D341Med (cell line): ENCODE results near the gene MAPKAPK2.
"Not testable (repeated sequence)": the region's sequence is repeated elsewhere in the genome, so short reads cannot be mapped to it uniquely, and the experiment has no call there.

Experiments
- DNase-seq: peaks from one replicate; pipeline ENCODE4 v3.0.0; 2012; ENCODE audit warnings: low spot score

Gene MAPKAPK2

GRCh38 chr1:206744683-206745082 is 60.0 kb downstream of the MAPKAPK2 start:
- no peak for DNase-seq

DNA sequence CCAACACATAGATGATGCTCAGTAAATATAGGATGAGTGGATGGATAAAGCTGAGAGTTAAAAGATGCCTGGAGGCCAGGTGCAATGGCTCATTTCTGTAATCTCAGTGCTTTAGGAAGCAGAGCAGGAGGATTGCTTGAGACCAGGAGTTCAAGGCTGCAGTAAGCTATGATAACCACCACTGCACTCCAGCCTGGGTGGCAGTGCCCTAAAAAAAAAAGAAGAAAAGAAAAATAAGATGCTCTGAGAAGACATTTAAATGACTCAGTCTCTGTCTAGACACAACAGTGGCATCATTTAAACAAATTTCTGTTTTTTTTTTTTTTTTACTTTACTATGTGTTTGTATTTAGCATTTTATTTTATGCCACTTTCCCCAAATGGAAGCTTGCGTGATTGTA is 60.6 kb downstream of the MAPKAPK2 start:
- no peak for DNase-seq

GRCh38 chr1:206748348-206749030 is 63.8 kb downstream of the MAPKAPK2 start:
- DNase-seq: no peak

- DNase-seq: no peak
These were observed 67.2 kb downstream of the MAPKAPK2 start for GRCh38 chr1:206751891-206752290.

GRCh38 chr1:206752481-206752880 is 67.8 kb downstream of the MAPKAPK2 start:
- DNase-seq: no peak

DNA sequence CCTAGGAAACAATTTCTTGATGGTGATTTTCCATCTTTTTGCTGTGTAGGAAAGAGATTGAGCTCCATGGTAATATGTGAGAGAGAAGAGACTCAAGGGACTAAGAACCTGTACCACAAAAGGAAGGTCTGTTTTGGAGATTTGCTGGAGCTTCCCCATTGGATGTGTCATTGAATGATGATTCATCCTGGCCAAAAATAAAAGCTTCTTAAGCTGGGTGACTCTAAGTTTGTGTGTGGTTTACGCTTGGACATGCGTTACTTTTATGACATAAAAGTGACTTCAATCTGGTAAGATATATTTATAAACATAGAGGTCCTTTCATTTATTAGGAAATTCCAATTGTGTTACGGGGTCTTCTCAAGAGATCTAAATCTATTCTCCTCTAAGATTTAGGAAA is 68.4 kb downstream of the MAPKAPK2 start:
- no peak for DNase-seq

DNA sequence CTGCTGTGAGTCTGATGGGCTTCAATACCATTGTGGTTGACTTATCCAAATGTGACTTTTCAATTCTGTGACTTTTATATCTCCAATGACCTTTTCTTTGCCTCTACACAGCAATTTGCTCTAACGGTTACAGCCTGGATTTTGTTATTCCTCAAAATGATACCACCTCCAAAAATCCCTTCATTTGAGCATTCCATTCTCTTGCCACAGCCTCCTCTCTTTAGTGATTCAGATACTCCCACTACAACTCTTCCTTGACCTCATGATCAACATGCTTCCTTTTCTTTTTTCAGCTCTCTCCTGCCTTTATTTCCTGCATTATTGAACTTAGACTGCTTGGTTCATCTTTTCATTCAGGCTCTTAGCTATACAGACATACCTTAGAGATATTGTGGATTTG is 69.3 kb downstream of the MAPKAPK2 start:
- DNase-seq: no peak

- no peak for DNase-seq
These were observed 73.0 kb downstream of the MAPKAPK2 start for GRCh38 chr1:206757524-206758266.

GRCh38 chr1:206760590-206760989 is 75.9 kb downstream of the MAPKAPK2 start:
- no peak for DNase-seq

DNA sequence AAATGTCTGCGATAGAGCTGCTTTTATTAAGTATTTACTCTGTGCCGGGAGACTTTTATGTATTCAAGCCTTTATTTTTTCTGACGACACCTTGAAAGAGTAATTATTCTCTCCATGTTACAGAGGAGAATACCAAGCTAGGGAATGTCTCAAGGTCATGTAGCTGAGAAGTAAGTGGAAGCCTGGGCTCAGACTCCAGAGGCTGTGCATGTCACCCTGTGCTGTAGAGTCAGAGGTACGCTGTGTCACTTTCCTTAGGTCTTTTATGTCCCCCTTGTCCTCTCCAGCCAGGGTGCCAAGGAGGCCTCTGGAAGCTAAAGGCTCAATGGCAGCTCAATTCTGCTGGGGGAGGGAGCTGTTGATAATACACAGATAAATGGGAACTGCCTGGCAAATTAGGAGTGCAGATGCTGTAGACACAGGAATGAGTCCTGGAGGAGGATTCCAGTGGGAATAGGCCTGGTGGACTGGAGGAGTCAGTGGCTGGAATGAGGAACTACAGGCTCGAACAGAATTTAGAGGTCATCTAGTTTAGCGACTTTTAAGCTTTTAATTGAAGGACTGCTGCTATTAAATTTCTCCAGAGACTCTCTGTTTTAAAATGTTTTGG is 76.6 kb downstream of the MAPKAPK2 start:
- DNase-seq: no peak

- DNase-seq: not testable (repeated sequence)
These were observed 78.1 kb downstream of the MAPKAPK2 start for GRCh38 chr1:206762741-206763364.

- DNase-seq: not testable (repeated sequence)
These were observed 81.1 kb downstream of the MAPKAPK2 start for GRCh38 chr1:206765771-206766170.

GRCh38 chr1:206766251-206766856 is 81.6 kb downstream of the MAPKAPK2 start:
- DNase-seq: no peak

GRCh38 chr1:206768472-206769303 is 84.0 kb downstream of the MAPKAPK2 start:
- DNase-seq: no peak

DNA sequence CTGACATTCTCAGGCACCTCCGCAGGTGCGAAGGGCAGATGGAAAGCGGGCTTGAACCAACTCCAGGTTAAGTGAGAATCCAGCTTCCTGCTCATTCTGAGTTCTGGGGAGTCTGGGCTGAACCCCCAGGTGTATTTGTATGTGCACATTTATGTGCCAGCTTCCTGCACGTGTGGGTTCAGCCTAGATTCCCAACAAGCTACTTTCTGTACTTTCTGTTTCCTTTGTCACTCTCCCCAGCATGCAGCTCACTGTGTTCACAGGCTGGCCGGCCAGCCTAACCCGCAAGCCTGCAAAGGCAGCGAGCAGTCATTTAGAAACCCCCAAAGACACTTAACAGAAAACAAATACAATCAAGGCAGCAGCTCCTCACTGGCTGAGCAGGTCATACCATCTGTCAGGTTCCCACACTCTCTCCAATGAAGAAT is 84.6 kb downstream of the MAPKAPK2 start:
- DNase-seq: no peak

GRCh38 chr1:206770531-206771337 is 86.0 kb downstream of the MAPKAPK2 start, which contains the start of gene IL19:
TSS of gene IL19 (plus strand) at chr1:206770773. CDS start at chr1:206836663, 65,890 bp downstream.
- DNase-seq: no peak

GRCh38 chr1:206771338-206771692 is 86.6 kb downstream of the MAPKAPK2 start:
- no peak for DNase-seq

DNA sequence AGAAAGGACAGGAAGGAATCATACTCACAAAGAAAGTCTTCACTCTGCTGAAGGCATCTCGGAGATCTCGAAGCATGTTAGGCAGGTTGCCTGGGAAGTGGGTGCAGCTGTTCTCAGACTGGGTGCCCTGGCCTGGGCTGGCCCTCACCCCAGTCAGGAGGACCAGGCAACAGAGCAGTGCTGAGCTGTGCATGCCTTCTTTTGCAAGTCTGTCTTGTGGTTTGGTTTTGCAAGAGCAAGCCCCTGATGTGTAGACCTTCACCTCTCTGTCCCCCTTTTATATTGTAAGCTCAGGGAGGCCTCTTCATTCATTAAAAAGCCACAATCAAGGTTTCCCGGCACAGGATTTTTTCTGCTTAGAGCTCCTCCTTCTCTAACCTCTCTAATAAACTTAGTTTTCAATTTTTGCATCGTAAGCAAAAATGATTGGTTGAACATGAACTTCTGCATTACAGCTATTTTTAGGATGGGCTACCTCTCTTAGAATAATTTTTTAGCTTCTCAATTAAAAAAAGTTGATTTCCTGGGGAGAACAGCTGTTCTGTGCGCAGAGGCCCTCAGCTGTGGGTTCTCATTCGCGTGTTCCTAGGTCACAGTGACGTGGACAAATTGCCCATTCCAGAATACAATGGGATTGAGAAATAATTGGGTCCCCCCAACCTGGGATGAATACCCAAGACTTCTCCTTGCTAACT is 87.7 kb downstream of the MAPKAPK2 start, which contains the start of gene IL10:
TSS of gene IL10 (minus strand) at position 252 of the 695 bp plus-strand sequence. CDS start at position 193, 59 bp downstream.
- DNase-seq: no peak

GRCh38 chr1:206774093-206774492 is 89.4 kb downstream of the MAPKAPK2 start:
- DNase-seq: no peak

DNA sequence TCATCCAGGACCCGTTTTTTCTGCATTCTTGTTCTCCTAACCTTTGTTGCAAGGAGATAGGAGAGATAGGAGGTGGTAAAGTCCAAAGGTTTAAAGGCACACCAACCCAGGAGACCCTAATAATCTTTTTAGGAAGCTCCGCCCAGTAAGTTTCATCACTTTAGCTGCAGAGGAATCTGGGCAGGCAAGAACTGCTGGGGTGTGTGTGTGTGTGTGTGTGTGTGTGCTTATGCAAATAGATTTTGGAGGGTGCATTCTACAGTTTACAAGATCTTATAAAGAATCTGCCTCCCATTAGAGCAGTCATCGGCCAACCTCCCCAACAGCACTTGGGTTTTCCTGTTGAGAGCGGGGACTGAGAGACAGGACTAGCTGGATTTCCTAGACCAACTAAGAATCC is 91.5 kb downstream of the MAPKAPK2 start:
- DNase-seq: no peak
